Esophagus muscularis mucosa (tissue), 4 donors: ENCODE measurements around the gene FAM120B. TPM values are rescaled to one million over a fixed set of nuclear protein-coding genes. Genes with fewer than 3 reads are reported as not detected.

ENCODE experiments used
- DNase-seq: peaks from one replicate; pipeline ENCODE4 v3.0.0-alpha.2; 2017; ENCODE audit errors: extremely low spot score
- H3K27ac ChIP-seq, 4 donors: fragments of 200-600 bp; sonication (generic); replicated peaks in 1 of 4; 1 replicate in 3 of 4; 2 replicates in 1 of 4; pipeline ENCODE4 v1.5.1; 2016 to 2019; ENCODE audit warnings: mild to moderate bottlenecking in 1 of 4
- H3K27me3 ChIP-seq, 4 donors: fragments of 200-600 bp; sonication (generic); one replicate each; pipeline versions ENCODE4 v1.5.1 to v1.6.0; 2016 to 2019
- H3K36me3 ChIP-seq, 4 donors: fragments of 200-600 bp; sonication (generic); one replicate each; pipeline ENCODE4 v1.5.1; 2016 to 2019
- H3K4me1 ChIP-seq, 4 donors: fragments of 200-600 bp; sonication (generic); one replicate each; pipeline ENCODE4 v1.5.1; 2016 to 2019
- H3K4me3 ChIP-seq, 4 donors: fragments of 200-600 bp; sonication (generic); 1 replicate in 2 of 4; 2 replicates in 2 of 4; pipeline ENCODE4 v1.5.1; 2016 to 2019; ENCODE audit warnings: mild to moderate bottlenecking in 4 of 4, moderate library complexity in 1 of 4
- H3K9me3 ChIP-seq, 4 donors: fragments of 200-600 bp; sonication (generic); 1 replicate in 3 of 4; 2 replicates in 1 of 4; pipeline ENCODE4 v1.5.1; 2016 to 2019
- EP300 ChIP-seq: sonication (generic); formaldehyde crosslinking; IDR thresholded peaks from one replicate; pipeline ENCODE4 v1.6.1; 2017; ENCODE audit warnings: antibody characterized with exemption
- POLR2A ChIP-seq: fragments of 450-650 bp; IDR thresholded peaks from one replicate; pipeline ENCODE4 v1.6.1; 2017; ENCODE audit warnings: antibody characterized with exemption, moderate library complexity, mild to moderate bottlenecking, low read depth
- POLR2AphosphoS5 ChIP-seq, 2 donors: sonication (generic); formaldehyde crosslinking; IDR thresholded peaks; one replicate each; pipeline ENCODE4 v1.6.1; 2017; ENCODE audit warnings: antibody characterized with exemption in 2 of 2
- WGBS: methylation state at CpG from one replicate; pipeline ENCODE4 v1.1.5; 2018; 5-methylcytosine and 5-hydroxymethylcytosine counted together
- intact Hi-C: fragments of 100-400 bp; cut with DNase I; formaldehyde crosslinking; loops from one replicate; pipeline ENCODE4 v1.15.1; 2023
- total RNA-seq, 4 donors: library from RNA; depleted of rRNA; stranded (reverse); fragments of >200 nt; gene quantifications; one replicate each; pipeline versions ENCODE4 v1.1.0 to v1.2.1, GENCODE V29; 2016
- TF ChIP-seq, protein P1 (sequence below), 3 experiments: fragments of 200-600 bp in 2 of 3; fragments of 450-650 bp in 1 of 3; sonication (generic) in 2 of 3; IDR thresholded peaks; one replicate each; pipeline ENCODE4 v1.5.1; 2017 to 2019; ENCODE audit warnings: antibody characterized with exemption in 3 of 3, mild to moderate bottlenecking in 2 of 3, moderate library complexity in 1 of 3

FAM120B gene
- total RNA-seq, 4 donors from 2014 or later, result 28.1 to 49.0 (median 33.7) TPM

DNA sequence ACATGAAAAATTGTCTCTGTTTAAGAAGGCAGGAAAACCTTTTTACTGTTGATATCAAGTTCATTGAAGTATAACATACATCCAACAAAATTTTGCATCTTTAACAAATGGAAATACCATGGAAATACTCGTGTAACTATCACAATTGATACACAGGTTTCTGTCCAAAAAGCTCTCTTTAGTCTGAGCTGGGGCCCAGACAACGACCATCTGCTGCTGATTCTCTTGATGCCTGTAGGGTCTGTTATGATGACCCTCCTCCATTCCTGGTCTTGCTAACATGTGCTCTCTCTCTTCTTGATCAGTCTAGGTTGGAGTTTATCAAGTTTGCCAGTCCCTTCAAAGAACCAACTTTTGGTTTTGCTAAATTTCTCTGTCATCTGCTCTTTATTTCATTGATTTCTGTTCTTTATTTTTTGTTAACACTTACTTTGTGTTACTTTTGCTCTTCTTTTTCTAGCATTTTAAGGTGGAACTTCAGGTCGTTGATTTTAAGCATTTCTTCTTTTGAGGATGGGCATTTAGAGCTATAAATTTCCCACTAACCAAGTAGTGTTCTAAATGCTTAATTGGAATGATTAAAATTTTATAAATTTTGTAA, 129.8 kb downstream of the FAM120B start:
- no peak for DNase-seq
- intact Hi-C loops, result no loop called here
- 85% methylated on average over 3 of the region's 3 CpGs for WGBS
- Histone ChIP-seq H3K4me1 (peaks cover 6 to 24% (median 19%) of the 10 kb centered on the region in 4 donors), H3K4me3 (no peak overlapping the region), H3K27ac (no peak overlapping the region), H3K36me3 (no peaks in the 10 kb centered on the region), H3K9me3 (peaks cover 0 to 7% (median 5%) of the 10 kb centered on the region in 4 donors), H3K27me3 (peaks cover 0 to 21% (median 0%) of the 10 kb centered on the region in 4 donors)
- TF ChIP-seq, protein P1, sequence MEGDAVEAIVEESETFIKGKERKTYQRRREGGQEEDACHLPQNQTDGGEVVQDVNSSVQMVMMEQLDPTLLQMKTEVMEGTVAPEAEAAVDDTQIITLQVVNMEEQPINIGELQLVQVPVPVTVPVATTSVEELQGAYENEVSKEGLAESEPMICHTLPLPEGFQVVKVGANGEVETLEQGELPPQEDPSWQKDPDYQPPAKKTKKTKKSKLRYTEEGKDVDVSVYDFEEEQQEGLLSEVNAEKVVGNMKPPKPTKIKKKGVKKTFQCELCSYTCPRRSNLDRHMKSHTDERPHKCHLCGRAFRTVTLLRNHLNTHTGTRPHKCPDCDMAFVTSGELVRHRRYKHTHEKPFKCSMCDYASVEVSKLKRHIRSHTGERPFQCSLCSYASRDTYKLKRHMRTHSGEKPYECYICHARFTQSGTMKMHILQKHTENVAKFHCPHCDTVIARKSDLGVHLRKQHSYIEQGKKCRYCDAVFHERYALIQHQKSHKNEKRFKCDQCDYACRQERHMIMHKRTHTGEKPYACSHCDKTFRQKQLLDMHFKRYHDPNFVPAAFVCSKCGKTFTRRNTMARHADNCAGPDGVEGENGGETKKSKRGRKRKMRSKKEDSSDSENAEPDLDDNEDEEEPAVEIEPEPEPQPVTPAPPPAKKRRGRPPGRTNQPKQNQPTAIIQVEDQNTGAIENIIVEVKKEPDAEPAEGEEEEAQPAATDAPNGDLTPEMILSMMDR (IDR thresholded peaks at IDR 0.05), result no peak
- TF ChIP-seq POLR2AphosphoS5 (IDR thresholded peaks at IDR 0.05) (no peak), EP300 (no peak), POLR2A (no peak)

DNA sequence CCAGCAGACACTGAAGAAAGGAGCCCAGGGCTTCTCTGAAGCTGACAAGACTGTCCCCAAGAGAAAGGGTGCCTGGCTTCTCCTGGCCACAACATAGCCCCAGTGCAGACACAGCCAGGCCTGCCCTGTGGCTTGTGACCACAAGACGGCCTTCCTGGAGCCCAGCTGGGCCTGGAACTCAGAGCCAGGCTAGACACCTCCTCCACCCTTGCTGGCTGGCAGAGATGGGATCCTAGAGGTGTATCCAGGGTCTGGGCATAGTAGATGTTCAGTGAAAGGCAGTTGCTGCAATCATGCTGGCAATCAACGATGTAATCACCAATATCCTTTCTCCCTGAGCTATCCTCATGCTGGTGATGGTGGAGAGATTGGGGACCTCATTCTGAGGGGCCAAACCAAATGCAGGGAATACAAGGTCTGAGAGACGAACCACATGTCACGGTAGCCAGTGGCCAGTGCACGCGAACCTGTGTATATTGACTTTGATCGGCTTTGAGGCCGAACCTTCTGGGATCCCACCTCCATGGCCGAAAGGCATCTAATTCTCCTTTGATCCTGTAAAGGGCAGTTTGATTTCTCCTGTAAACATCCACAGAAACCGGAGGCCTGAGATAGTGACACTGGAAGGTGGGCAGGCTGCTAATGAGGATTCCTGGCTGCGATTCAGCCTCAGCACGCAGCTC, 131.3 kb downstream of the FAM120B start:
- H3K4me1 ChIP-seq, result peaks cover 6 to 24% (median 19%) of the 10 kb centered on the region in 4 donors
- H3K4me3 ChIP-seq, result peak overlapping the region; percentile 37 to 56 (median 42)
- peaks cover 0 to 21% (median 0%) of the 10 kb centered on the region in 4 donors for H3K27me3 ChIP-seq
- TF ChIP-seq POLR2AphosphoS5 (IDR thresholded peaks at IDR 0.05), result no peak
- TF ChIP-seq POLR2A, result no peak
- no peak for TF ChIP-seq EP300
- TF ChIP-seq, protein P1 (IDR thresholded peaks at IDR 0.05), result no peak
- H3K36me3 ChIP-seq, result no peaks in the 10 kb centered on the region
- H3K27ac ChIP-seq, result no peak overlapping the region
- no peak for DNase-seq
- intact Hi-C loops, result no loop called here
- H3K9me3 ChIP-seq, result peaks cover 0 to 7% (median 5%) of the 10 kb centered on the region in 4 donors
- 66% methylated on average over 10 of the region's 12 CpGs for WGBS

DNA sequence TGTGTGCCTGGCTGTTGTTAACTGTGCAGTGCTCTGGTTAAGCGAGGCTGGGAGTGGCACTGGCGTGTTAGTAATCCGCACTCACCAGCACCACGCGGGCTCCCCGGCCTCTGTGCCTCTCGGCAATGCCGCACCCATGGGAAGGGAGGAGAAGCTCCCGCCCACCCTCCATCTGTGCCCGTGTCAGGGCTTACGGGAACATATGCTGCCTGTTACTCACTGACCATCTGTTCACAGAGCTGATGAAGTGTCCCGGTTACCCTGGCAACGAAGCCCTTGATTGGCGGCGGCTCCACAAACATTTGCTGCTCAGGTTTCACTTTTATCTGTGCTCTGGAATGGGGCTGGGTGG, 131.8 kb downstream of the FAM120B start:
- TF ChIP-seq POLR2AphosphoS5 (IDR thresholded peaks at IDR 0.05) (peak; percentile 52 to 53), POLR2A (no peak)
- H3K9me3 ChIP-seq, result peaks cover 0 to 7% (median 5%) of the 10 kb centered on the region in 4 donors
- 3% methylated on average over 5 of the region's 15 CpGs for WGBS
- H3K36me3 ChIP-seq, result no peaks in the 10 kb centered on the region
- intact Hi-C loops, result no loop called here
- H3K27ac ChIP-seq, result no peak overlapping the region
- peaks cover 6 to 24% (median 19%) of the 10 kb centered on the region in 4 donors for H3K4me1 ChIP-seq
- DNase-seq, result peak; percentile 96
- peaks cover 0 to 16% (median 0%) of the 10 kb centered on the region in 4 donors for H3K27me3 ChIP-seq
- H3K4me3 ChIP-seq, result peak overlapping the region; percentile 37 to 56 (median 42)

DNA sequence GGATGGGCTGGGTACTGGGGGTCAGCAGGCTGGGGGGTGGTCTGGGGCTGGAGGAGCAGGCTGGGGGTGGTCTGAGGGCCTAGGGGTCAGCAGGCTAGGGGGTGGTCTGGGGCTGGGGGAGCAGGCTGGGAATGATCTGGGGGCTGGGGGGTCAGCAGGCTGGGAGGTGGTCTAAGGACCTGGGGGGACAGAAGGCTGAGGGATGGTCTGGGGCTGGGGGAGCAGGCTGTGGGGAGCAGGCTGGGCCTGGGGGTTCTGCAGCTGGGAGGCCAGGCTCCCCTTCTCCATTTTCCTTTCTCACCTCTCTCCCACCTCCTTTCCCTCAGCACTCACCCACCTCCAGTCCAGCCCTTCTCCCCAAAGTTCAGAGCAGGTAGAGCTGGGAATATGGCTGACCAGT, 132.3 kb downstream of the FAM120B start:
- Histone ChIP-seq H3K4me3 (peak overlapping the region in 2 of 4 donors; percentile 43 to 56), H3K36me3 (no peaks in the 10 kb centered on the region), H3K27me3 (peaks cover 0 to 12% (median 0%) of the 10 kb centered on the region in 4 donors), H3K4me1 (peaks cover 6 to 24% (median 19%) of the 10 kb centered on the region in 4 donors), H3K9me3 (peaks cover 0 to 7% (median 5%) of the 10 kb centered on the region in 4 donors), H3K27ac (no peak overlapping the region)
- TF ChIP-seq POLR2A, result no peak
- no peak for TF ChIP-seq POLR2AphosphoS5 (IDR thresholded peaks at IDR 0.05)
- no peak for TF ChIP-seq EP300
- TF ChIP-seq, protein P1 (IDR thresholded peaks at IDR 0.05), result no peak
- no peak for DNase-seq
- intact Hi-C loops, result no loop called here

DNA sequence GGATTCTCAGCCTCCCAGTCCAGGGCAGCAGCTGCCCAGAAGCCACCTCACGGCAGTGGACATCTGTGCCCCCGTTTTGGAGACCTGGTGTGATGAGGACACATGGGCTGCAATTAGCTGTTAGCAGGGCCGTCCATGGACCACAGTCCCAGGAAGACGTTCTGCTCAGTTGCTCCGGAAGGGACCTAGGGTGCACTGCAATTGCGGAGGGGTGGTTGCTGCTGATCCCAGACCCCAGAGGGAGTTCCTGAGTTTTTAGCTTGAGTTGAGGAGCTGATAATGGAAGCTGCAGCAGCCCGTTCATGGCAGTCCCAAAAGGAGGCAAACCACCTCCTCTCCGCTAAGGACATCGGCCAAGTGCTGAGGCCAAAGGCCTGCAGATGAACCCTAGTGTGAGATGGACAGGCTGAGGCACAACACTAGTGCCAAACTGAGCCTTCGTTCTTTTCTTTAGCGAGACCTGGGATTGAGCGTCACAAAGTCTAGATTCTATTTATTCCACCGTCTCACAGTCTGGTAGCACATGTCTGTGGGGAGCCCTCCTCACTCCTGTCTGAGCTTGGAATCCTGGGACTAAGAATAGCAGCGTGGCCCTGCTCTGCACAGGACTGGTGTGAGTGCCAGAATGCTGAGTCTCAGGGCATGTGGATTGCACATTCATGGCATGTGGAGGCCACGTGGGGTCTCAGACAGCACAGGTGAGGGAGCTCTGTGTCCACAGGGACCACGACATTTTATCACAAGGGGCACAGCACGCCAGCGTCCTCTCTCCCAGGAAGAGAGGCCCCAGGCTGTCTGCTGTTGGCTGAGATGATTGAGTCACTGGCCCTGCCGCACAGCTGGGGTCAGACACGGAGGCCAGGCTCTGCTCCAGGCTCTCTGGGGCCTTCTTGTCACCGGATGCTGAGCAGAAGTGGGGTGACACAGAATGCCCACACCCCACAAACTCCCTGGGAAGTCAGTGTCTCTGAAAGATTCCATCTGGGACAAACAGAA, 133.1 kb downstream of the FAM120B start:
- H3K9me3 ChIP-seq, result peaks cover 0 to 7% (median 5%) of the 10 kb centered on the region in 4 donors
- H3K4me3 ChIP-seq, result no peak overlapping the region
- H3K4me1 ChIP-seq, result peaks cover 6 to 24% (median 19%) of the 10 kb centered on the region in 4 donors
- WGBS, result 92% methylated on average over 16 of the region's 21 CpGs
- DNase-seq, result no peak
- intact Hi-C loops, result no loop called here
- H3K27me3 ChIP-seq, result peaks cover 0 to 4% (median 0%) of the 10 kb centered on the region in 4 donors
- TF ChIP-seq POLR2AphosphoS5 (IDR thresholded peaks at IDR 0.05) (no peak), POLR2A (no peak)
- H3K27ac ChIP-seq, result no peak overlapping the region
- H3K36me3 ChIP-seq, result no peaks in the 10 kb centered on the region
